ENCODE measurements around the gene EDC4.

Gene EDC4

GRCh38 chr16:67841198-67841815 lies 31.5 kb upstream of the EDC4 start:
- Histone ChIP-seq H3K4me1 (peaks cover 38% of the 10 kb centered on the region), H3K9me3 (no peaks in the 10 kb centered on the region), H3K9ac (peak overlapping the region; percentile 99), H3K27ac (peak overlapping the region; percentile 95; the same call in 1 of the 2 replicates), H3K27me3 (no peaks in the 10 kb centered on the region), H3K36me3 (no peaks in the 10 kb centered on the region), H3K4me2 (peak overlapping the region; percentile 37), H4K20me1 (peaks cover 32% of the 10 kb centered on the region), H3K4me3 (peak overlapping the region; percentile 87; the same call in 1 of the 2 replicates)
- no peak for TF ChIP-seq Cebpa-rat (IDR thresholded peaks at IDR 0.05)

- no peaks in the 10 kb centered on the region for H3K27me3 ChIP-seq
- no peaks in the 10 kb centered on the region for H3K9me3 ChIP-seq
- H4K20me1 ChIP-seq: peaks cover 32% of the 10 kb centered on the region
- H3K9ac ChIP-seq: peak within 1 kb of the TSS; percentile 99
- peak within 1 kb of the TSS; percentile 87 for H3K4me3 ChIP-seq
- peak within 1 kb of the TSS; percentile 95 for H3K27ac ChIP-seq
- peak within 1 kb of the TSS; percentile 95 for H3K4me2 ChIP-seq
- H3K4me1 ChIP-seq: peaks cover 38% of the 10 kb centered on the region
- no peaks in the 10 kb centered on the region for H3K36me3 ChIP-seq
- no peak for TF ChIP-seq Cebpa-rat (IDR thresholded peaks at IDR 0.05)
Measured at GRCh38 chr16:67841816-67842508, 30.9 kb upstream of the EDC4 start, which contains the start of gene THAP11. TSS of gene THAP11 (plus strand) at chr16:67842320. CDS start at chr16:67842555, 235 bp downstream.

GRCh38 chr16:67842509-67843342 lies 30.1 kb upstream of the EDC4 start:
- Histone ChIP-seq H3K9ac (peak overlapping the region; percentile 99), H3K4me3 (peak overlapping the region; percentile 87), H3K9me3 (no peaks in the 10 kb centered on the region), H3K27me3 (no peaks in the 10 kb centered on the region), H3K36me3 (no peaks in the 10 kb centered on the region), H3K4me2 (peak overlapping the region; percentile 95), H3K4me1 (peaks cover 40% of the 10 kb centered on the region), H4K20me1 (peaks cover 39% of the 10 kb centered on the region), H3K27ac (peak overlapping the region; percentile 95)
- TF ChIP-seq Cebpa-rat (IDR thresholded peaks at IDR 0.05): no peak

- no peaks in the 10 kb centered on the region for H3K9me3 ChIP-seq
- H4K20me1 ChIP-seq: peaks cover 46% of the 10 kb centered on the region
- H3K27ac ChIP-seq: peak overlapping the region; percentile 95
- peak overlapping the region; percentile 87 for H3K4me3 ChIP-seq
- H3K4me2 ChIP-seq: peak overlapping the region; percentile 95
- peaks cover 46% of the 10 kb centered on the region for H3K4me1 ChIP-seq
- H3K36me3 ChIP-seq: no peaks in the 10 kb centered on the region
- H3K27me3 ChIP-seq: no peaks in the 10 kb centered on the region
- TF ChIP-seq Cebpa-rat (IDR thresholded peaks at IDR 0.05): no peak
- H3K9ac ChIP-seq: peak overlapping the region; percentile 99
Measured at GRCh38 chr16:67843343-67843765, 29.5 kb upstream of the EDC4 start.

GRCh38 chr16:67844497-67844896 lies 28.4 kb upstream of the EDC4 start:
- H3K4me3 ChIP-seq: peak overlapping the region; percentile 87; the same call in 1 of the 2 replicates
- peaks cover 56% of the 10 kb centered on the region for H3K4me1 ChIP-seq
- peaks cover 10% of the 10 kb centered on the region for H3K36me3 ChIP-seq
- no peak for TF ChIP-seq Cebpa-rat (IDR thresholded peaks at IDR 0.05)
- no peaks in the 10 kb centered on the region for H3K9me3 ChIP-seq
- peak overlapping the region; percentile 99 for H3K9ac ChIP-seq
- peak overlapping the region; percentile 96; the same call in 1 of the 2 replicates for H3K27ac ChIP-seq
- no peaks in the 10 kb centered on the region for H3K27me3 ChIP-seq
- peaks cover 57% of the 10 kb centered on the region for H4K20me1 ChIP-seq
- peak overlapping the region; percentile 95 for H3K4me2 ChIP-seq

GRCh38 chr16:67845291-67846062 lies 27.4 kb upstream of the EDC4 start:
- H3K9me3 ChIP-seq: no peaks in the 10 kb centered on the region
- H3K27me3 ChIP-seq: no peaks in the 10 kb centered on the region
- TF ChIP-seq Cebpa-rat (IDR thresholded peaks at IDR 0.05): no peak
- H3K27ac ChIP-seq: peak overlapping the region; percentile 96
- H3K9ac ChIP-seq: peak overlapping the region; percentile 99
- peak overlapping the region; percentile 95 for H3K4me2 ChIP-seq
- H3K4me3 ChIP-seq: peak overlapping the region; percentile 100
- peaks cover 67% of the 10 kb centered on the region for H4K20me1 ChIP-seq
- peaks cover 20% of the 10 kb centered on the region for H3K36me3 ChIP-seq
- H3K4me1 ChIP-seq: peaks cover 56% of the 10 kb centered on the region

GRCh38 chr16:67846063-67846319 lies 26.9 kb upstream of the EDC4 start:
- peaks cover 56% of the 10 kb centered on the region for H3K4me1 ChIP-seq
- H3K4me3 ChIP-seq: peak overlapping the region; percentile 100
- TF ChIP-seq Cebpa-rat (IDR thresholded peaks at IDR 0.05): no peak
- peak overlapping the region; percentile 95 for H3K4me2 ChIP-seq
- peak overlapping the region; percentile 99 for H3K9ac ChIP-seq
- no peaks in the 10 kb centered on the region for H3K9me3 ChIP-seq
- peak overlapping the region; percentile 96 for H3K27ac ChIP-seq
- H3K27me3 ChIP-seq: no peaks in the 10 kb centered on the region
- H4K20me1 ChIP-seq: peaks cover 72% of the 10 kb centered on the region
- H3K36me3 ChIP-seq: peaks cover 25% of the 10 kb centered on the region

- no peaks in the 10 kb centered on the region for H3K9me3 ChIP-seq
- H3K4me3 ChIP-seq: peak within 1 kb of the TSS; percentile 100
- H3K36me3 ChIP-seq: peaks cover 28% of the 10 kb centered on the region
- H3K27me3 ChIP-seq: no peaks in the 10 kb centered on the region
- peak within 1 kb of the TSS; percentile 99 for H3K9ac ChIP-seq
- H3K27ac ChIP-seq: peak within 1 kb of the TSS; percentile 96
- H3K4me1 ChIP-seq: peaks cover 52% of the 10 kb centered on the region
- H4K20me1 ChIP-seq: peaks cover 77% of the 10 kb centered on the region
- H3K4me2 ChIP-seq: peak within 1 kb of the TSS; percentile 98
- TF ChIP-seq Cebpa-rat (IDR thresholded peaks at IDR 0.05): no peak
Measured at GRCh38 chr16:67846320-67847063, 26.4 kb upstream of the EDC4 start, which contains the start of gene NUTF2. TSS of gene NUTF2 (plus strand) at chr16:67846933. CDS start at chr16:67865131, 18,198 bp downstream.
